Measurements from ENCODE around the gene ARMC2.

ARMC2 gene

DNA sequence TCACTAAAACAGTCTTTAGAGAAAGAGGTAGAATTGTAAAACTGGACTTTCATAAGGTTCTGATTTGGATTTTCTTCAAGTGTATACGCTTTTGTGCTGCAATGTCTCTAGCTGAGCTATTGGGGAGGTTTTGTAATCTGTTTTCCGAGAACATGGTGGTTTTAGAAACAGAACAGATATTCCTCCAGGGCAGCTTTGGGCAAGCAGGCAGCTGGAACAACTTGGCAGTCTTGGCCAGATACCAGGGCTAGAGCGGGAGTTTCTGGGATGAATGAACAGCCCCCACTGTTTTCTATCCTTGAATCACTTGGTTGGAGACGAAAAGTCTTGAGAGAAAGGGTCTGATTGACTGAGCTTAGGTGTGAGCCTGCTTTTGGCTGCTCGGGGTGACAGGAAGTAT lies 17.1 kb upstream of the ARMC2 start:
- Histone ChIP-seq H3K9me3 (ENCODE audit: control insufficient read depth, low read length) (no peaks in the 10 kb centered on the region), H3K27me3 (ENCODE audit: control insufficient read depth, insufficient read depth, low read length, poor library complexity, severe bottlenecking) (no peaks in the 10 kb centered on the region), H3K4me1 (ENCODE audit: control insufficient read depth, insufficient read depth, low read length) (no peaks in the 10 kb centered on the region), H3K36me3 (ENCODE audit: control insufficient read depth, insufficient read depth, low read length) (no peaks in the 10 kb centered on the region), H3K4me3 (ENCODE audit: insufficient read depth, low read depth, low read length) (no peak overlapping the region), H3K27ac (ENCODE audit: insufficient read depth, low read depth, low read length, poor library complexity, severe bottlenecking) (no peak overlapping the region)
- WGBS, 2 experiments: 89 to 93% methylated on average over 5 of the region's 5 CpGs

- 95 to 96% methylated on average over 8 of the region's 8 CpGs for WGBS, 2 experiments
- H3K9me3 ChIP-seq (ENCODE audit: control insufficient read depth, low read length): no peaks in the 10 kb centered on the region
- H3K27ac ChIP-seq (ENCODE audit: insufficient read depth, low read depth, low read length, poor library complexity, severe bottlenecking): no peak overlapping the region
- H3K36me3 ChIP-seq (ENCODE audit: control insufficient read depth, insufficient read depth, low read length): no peaks in the 10 kb centered on the region
- no peaks in the 10 kb centered on the region for H3K4me1 ChIP-seq (ENCODE audit: control insufficient read depth, insufficient read depth, low read length)
- no peak overlapping the region for H3K4me3 ChIP-seq (ENCODE audit: insufficient read depth, low read depth, low read length)
- H3K27me3 ChIP-seq (ENCODE audit: control insufficient read depth, insufficient read depth, low read length, poor library complexity, severe bottlenecking): peaks cover 3% of the 10 kb centered on the region
Measured at GRCh38 chr6:108832738-108833137, 15.5 kb upstream of the ARMC2 start.

- Histone ChIP-seq H3K4me3 (ENCODE audit: insufficient read depth, low read depth, low read length) (no peak overlapping the region), H3K9me3 (ENCODE audit: control insufficient read depth, low read length) (no peaks in the 10 kb centered on the region), H3K27ac (ENCODE audit: insufficient read depth, low read depth, low read length, poor library complexity, severe bottlenecking) (no peak overlapping the region), H3K36me3 (ENCODE audit: control insufficient read depth, insufficient read depth, low read length) (no peaks in the 10 kb centered on the region), H3K27me3 (ENCODE audit: control insufficient read depth, insufficient read depth, low read length, poor library complexity, severe bottlenecking) (peaks cover 7% of the 10 kb centered on the region), H3K4me1 (ENCODE audit: control insufficient read depth, insufficient read depth, low read length) (peaks cover 6% of the 10 kb centered on the region)
- 49 to 56% methylated on average over 4 of the region's 4 CpGs for WGBS, 2 experiments
Measured at GRCh38 chr6:108835218-108835850, 12.9 kb upstream of the ARMC2 start.

DNA sequence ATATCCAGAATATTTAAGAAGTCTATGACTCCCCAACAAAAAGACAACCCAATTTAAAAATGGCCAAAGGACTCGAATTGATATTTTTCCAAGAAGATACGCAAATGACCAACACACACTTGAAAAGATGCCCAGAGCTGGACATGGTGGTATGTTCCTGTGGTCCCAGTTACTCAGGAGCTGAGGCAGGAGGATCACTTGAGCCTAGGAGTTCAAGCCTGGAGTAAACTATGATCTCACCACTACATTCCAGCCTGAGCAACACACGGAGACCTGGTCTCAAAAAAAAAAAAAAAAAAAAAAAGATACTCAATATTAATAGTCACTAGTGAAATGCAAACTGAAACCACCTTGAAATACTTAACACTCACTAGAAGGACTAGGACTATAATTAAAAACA lies 12.2 kb upstream of the ARMC2 start:
- WGBS, 2 experiments: 83 to 90% methylated on average over 2 to 3 of the region's 3 CpGs
- H3K27me3 ChIP-seq (ENCODE audit: control insufficient read depth, insufficient read depth, low read length, poor library complexity, severe bottlenecking): peaks cover 7% of the 10 kb centered on the region
- no peak overlapping the region for H3K4me3 ChIP-seq (ENCODE audit: insufficient read depth, low read depth, low read length)
- no peaks in the 10 kb centered on the region for H3K9me3 ChIP-seq (ENCODE audit: control insufficient read depth, low read length)
- peaks cover 6% of the 10 kb centered on the region for H3K4me1 ChIP-seq (ENCODE audit: control insufficient read depth, insufficient read depth, low read length)
- no peak overlapping the region for H3K27ac ChIP-seq (ENCODE audit: insufficient read depth, low read depth, low read length, poor library complexity, severe bottlenecking)
- H3K36me3 ChIP-seq (ENCODE audit: control insufficient read depth, insufficient read depth, low read length): no peaks in the 10 kb centered on the region

- Histone ChIP-seq H3K4me3 (ENCODE audit: insufficient read depth, low read depth, low read length) (no peak overlapping the region), H3K27me3 (ENCODE audit: control insufficient read depth, insufficient read depth, low read length, poor library complexity, severe bottlenecking) (peaks cover 7% of the 10 kb centered on the region), H3K9me3 (ENCODE audit: control insufficient read depth, low read length) (no peaks in the 10 kb centered on the region), H3K4me1 (ENCODE audit: control insufficient read depth, insufficient read depth, low read length) (peaks cover 6% of the 10 kb centered on the region), H3K27ac (ENCODE audit: insufficient read depth, low read depth, low read length, poor library complexity, severe bottlenecking) (no peak overlapping the region), H3K36me3 (ENCODE audit: control insufficient read depth, insufficient read depth, low read length) (no peaks in the 10 kb centered on the region)
- 83 to 84% methylated on average over 3 to 4 of the region's 4 CpGs for WGBS, 2 experiments
Measured at GRCh38 chr6:108837236-108837971, 10.8 kb upstream of the ARMC2 start.

DNA sequence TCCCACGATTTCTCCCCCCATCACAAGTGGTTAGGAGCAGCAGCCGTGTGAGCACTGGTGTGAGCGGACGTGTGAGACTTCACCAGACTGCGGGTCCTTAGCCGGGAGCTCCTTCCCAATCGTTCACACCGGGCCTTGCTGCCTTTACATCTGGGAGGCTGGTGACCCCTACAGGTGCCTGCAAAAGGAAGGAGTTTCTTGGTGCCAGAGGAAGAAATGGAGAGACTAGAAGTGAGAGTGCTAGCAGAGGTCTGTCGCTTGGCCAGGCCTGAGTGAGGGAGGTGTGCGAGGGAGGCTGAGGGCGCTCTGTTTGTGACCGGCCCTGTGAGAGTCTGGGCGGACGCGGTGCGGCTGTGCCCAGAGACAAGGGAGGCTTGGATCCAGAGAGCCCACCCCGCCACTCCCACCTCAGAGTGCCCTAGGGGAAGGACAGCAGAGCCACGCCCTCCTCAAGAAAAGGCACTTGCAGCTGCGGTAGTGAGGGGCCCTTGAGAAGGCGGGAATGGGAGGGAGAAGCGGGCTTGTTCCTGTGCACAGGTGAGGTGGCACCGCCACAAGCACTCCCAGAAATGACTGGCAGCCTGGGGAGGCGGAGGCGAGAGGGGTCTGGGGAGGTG lies 10.0 kb upstream of the ARMC2 start:
- Histone ChIP-seq H3K27me3 (ENCODE audit: control insufficient read depth, insufficient read depth, low read length, poor library complexity, severe bottlenecking) (peaks cover 7% of the 10 kb centered on the region), H3K4me3 (ENCODE audit: insufficient read depth, low read depth, low read length) (no peak overlapping the region), H3K36me3 (ENCODE audit: control insufficient read depth, insufficient read depth, low read length) (no peaks in the 10 kb centered on the region), H3K9me3 (ENCODE audit: control insufficient read depth, low read length) (no peaks in the 10 kb centered on the region), H3K4me1 (ENCODE audit: control insufficient read depth, insufficient read depth, low read length) (peaks cover 6% of the 10 kb centered on the region), H3K27ac (ENCODE audit: insufficient read depth, low read depth, low read length, poor library complexity, severe bottlenecking) (no peak overlapping the region)
- WGBS, 2 experiments: 16 to 21% methylated on average over 24 of the region's 24 CpGs

DNA sequence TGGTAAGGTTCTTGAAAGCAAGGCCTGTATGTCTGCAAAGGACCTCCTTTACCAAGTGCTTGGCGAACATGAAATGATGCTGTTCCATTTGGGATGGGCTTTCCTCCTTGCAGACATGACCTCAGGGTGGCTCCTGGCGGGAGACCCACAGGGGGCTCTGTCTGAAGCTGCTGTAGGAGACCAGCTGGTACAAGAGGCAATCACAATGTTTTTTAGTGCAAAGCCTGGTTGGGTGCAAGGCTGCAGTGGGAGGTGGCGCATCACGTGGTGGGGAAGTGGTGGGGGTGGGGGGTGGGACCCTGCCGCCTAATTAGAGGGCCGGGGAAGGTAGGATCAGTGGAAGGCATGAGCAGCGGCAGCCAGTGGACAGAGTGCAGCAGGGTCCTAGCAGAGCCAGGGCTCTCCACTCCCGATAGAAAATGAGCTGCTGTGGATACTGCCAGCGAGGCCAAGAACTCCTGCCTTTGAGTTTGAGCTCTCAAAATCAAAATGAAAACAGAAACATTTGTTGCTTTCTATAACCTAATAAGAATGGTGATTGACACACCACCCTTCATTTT lies 9.1 kb upstream of the ARMC2 start:
- no peaks in the 10 kb centered on the region for H3K36me3 ChIP-seq (ENCODE audit: control insufficient read depth, insufficient read depth, low read length)
- no peaks in the 10 kb centered on the region for H3K9me3 ChIP-seq (ENCODE audit: control insufficient read depth, low read length)
- 46% methylated on average over 7 to 9 of the region's 9 CpGs for WGBS, 2 experiments
- no peak overlapping the region for H3K4me3 ChIP-seq (ENCODE audit: insufficient read depth, low read depth, low read length)
- peaks cover 6% of the 10 kb centered on the region for H3K4me1 ChIP-seq (ENCODE audit: control insufficient read depth, insufficient read depth, low read length)
- no peak overlapping the region for H3K27ac ChIP-seq (ENCODE audit: insufficient read depth, low read depth, low read length, poor library complexity, severe bottlenecking)
- peaks cover 7% of the 10 kb centered on the region for H3K27me3 ChIP-seq (ENCODE audit: control insufficient read depth, insufficient read depth, low read length, poor library complexity, severe bottlenecking)

- Histone ChIP-seq H3K27me3 (ENCODE audit: control insufficient read depth, insufficient read depth, low read length, poor library complexity, severe bottlenecking) (peaks cover 7% of the 10 kb centered on the region), H3K4me1 (ENCODE audit: control insufficient read depth, insufficient read depth, low read length) (peaks cover 6% of the 10 kb centered on the region), H3K27ac (ENCODE audit: insufficient read depth, low read depth, low read length, poor library complexity, severe bottlenecking) (no peak overlapping the region), H3K9me3 (ENCODE audit: control insufficient read depth, low read length) (no peaks in the 10 kb centered on the region), H3K36me3 (ENCODE audit: control insufficient read depth, insufficient read depth, low read length) (no peaks in the 10 kb centered on the region), H3K4me3 (ENCODE audit: insufficient read depth, low read depth, low read length) (no peak overlapping the region)
- 90 to 91% methylated on average over 4 of the region's 4 CpGs for WGBS, 2 experiments
Measured at GRCh38 chr6:108840919-108841318, 7.3 kb upstream of the ARMC2 start.

- WGBS, 2 experiments: 90 to 95% methylated on average over 5 of the region's 5 CpGs
- H3K27me3 ChIP-seq (ENCODE audit: control insufficient read depth, insufficient read depth, low read length, poor library complexity, severe bottlenecking): peaks cover 7% of the 10 kb centered on the region
- no peaks in the 10 kb centered on the region for H3K36me3 ChIP-seq (ENCODE audit: control insufficient read depth, insufficient read depth, low read length)
- H3K4me1 ChIP-seq (ENCODE audit: control insufficient read depth, insufficient read depth, low read length): peaks cover 6% of the 10 kb centered on the region
- H3K4me3 ChIP-seq (ENCODE audit: insufficient read depth, low read depth, low read length): no peak overlapping the region
- no peak overlapping the region for H3K27ac ChIP-seq (ENCODE audit: insufficient read depth, low read depth, low read length, poor library complexity, severe bottlenecking)
- H3K9me3 ChIP-seq (ENCODE audit: control insufficient read depth, low read length): no peaks in the 10 kb centered on the region
Measured at GRCh38 chr6:108841377-108841855, 6.8 kb upstream of the ARMC2 start.

GRCh38 chr6:108844135-108844534 lies 4.1 kb upstream of the ARMC2 start:
- H3K36me3 ChIP-seq (ENCODE audit: control insufficient read depth, insufficient read depth, low read length): no peaks in the 10 kb centered on the region
- no peaks in the 10 kb centered on the region for H3K9me3 ChIP-seq (ENCODE audit: control insufficient read depth, low read length)
- no peaks in the 10 kb centered on the region for H3K4me1 ChIP-seq (ENCODE audit: control insufficient read depth, insufficient read depth, low read length)
- 94 to 95% methylated on average over 3 of the region's 3 CpGs for WGBS, 2 experiments
- H3K27ac ChIP-seq (ENCODE audit: insufficient read depth, low read depth, low read length, poor library complexity, severe bottlenecking): no peak overlapping the region
- no peak overlapping the region for H3K4me3 ChIP-seq (ENCODE audit: insufficient read depth, low read depth, low read length)
- H3K27me3 ChIP-seq (ENCODE audit: control insufficient read depth, insufficient read depth, low read length, poor library complexity, severe bottlenecking): no peaks in the 10 kb centered on the region
